HEK293 (cell line): ENCODE results near the gene FOXL2NB.

Experiments used
- CTCF ChIA-PET: fragments of 350-600 bp; formaldehyde crosslinking; extraction: SDS; loops from one replicate; lab custom pipeline; 2021; ENCODE audit warnings: antibody characterized with exemption; lab: Yijun Ruan, JAX
- POLR2A ChIA-PET: fragments of 300-600 bp; formaldehyde crosslinking; extraction: SDS; loops from one replicate; lab custom pipeline; 2020; ENCODE audit warnings: antibody characterized with exemption, inconsistent platforms; lab: Yijun Ruan, JAX
- H3K27ac ChIP-seq: fragments of 200-500 bp; sonication (Bioruptor generic); 2 replicates; pipeline ENCODE4 v1.5.1; 2014; ENCODE audit warnings: low read depth, low read length, control low read depth, inconsistent platforms; ENCODE audit errors: extremely low read depth
- H3K36me3 ChIP-seq, 2 experiments: fragments of 200-500 bp in 1 of 2; sonication (Bioruptor generic) in 1 of 2; 1 replicate in 1 of 2; 2 replicates in 1 of 2; pipeline ENCODE4 v1.5.1; 2014 to 2017; ENCODE audit warnings: inconsistent platforms in 2 of 2, low read length in 2 of 2; ENCODE audit not compliant: control insufficient read depth in 2 of 2, insufficient read depth in 1 of 2
- H3K4me1 ChIP-seq: fragments of 200-500 bp; sonication (Bioruptor generic); 2 replicates; pipeline ENCODE4 v1.5.1; 2014; ENCODE audit warnings: mild to moderate bottlenecking, low read length, inconsistent platforms; ENCODE audit not compliant: control insufficient read depth, insufficient read depth
- H3K4me3 ChIP-seq: 2 replicates; pipeline ENCODE4 v1.5.1; 2011; ENCODE audit warnings: low read depth, mild to moderate bottlenecking, control low read depth, low read length, moderate library complexity
- H3K9me3 ChIP-seq: fragments of 200-500 bp; sonication (Bioruptor generic); 2 replicates; pipeline ENCODE4 v1.5.1; 2014; ENCODE audit warnings: low read depth, low read length, inconsistent platforms; ENCODE audit not compliant: control insufficient read depth, insufficient read depth
- BCL11A ChIP-seq: fragments of 450-650 bp; formaldehyde crosslinking; IDR thresholded peaks from 2 replicates; pipeline ENCODE4 v1.5.1; 2016; ENCODE audit warnings: low read depth, missing biosample characterization, missing genetic modification characterization
- KLF8 ChIP-seq: fragments of 450-650 bp; formaldehyde crosslinking; IDR thresholded peaks from 2 replicates; pipeline ENCODE4 v1.5.1; 2016; ENCODE audit warnings: missing biosample characterization, missing genetic modification characterization
- PRDM10 ChIP-seq: fragments of 450-650 bp; formaldehyde crosslinking; IDR thresholded peaks from 2 replicates; pipeline ENCODE4 v1.5.1; 2016; ENCODE audit warnings: missing biosample characterization, missing genetic modification characterization
- ZBTB44 ChIP-seq: fragments of 450-650 bp; IDR thresholded peaks from 2 replicates; pipeline ENCODE4 v1.5.1; 2018; ENCODE audit warnings: missing biosample characterization, mild to moderate bottlenecking, missing genetic modification characterization
- ZNF398 ChIP-seq: fragments of 450-650 bp; formaldehyde crosslinking; IDR thresholded peaks from 2 replicates; pipeline ENCODE4 v1.5.1; 2017; ENCODE audit warnings: missing biosample characterization, missing genetic modification characterization
- ZNF449 ChIP-seq: fragments of 450-650 bp; formaldehyde crosslinking; IDR thresholded peaks from 2 replicates; pipeline ENCODE4 v1.5.1; 2017; ENCODE audit warnings: missing biosample characterization, mild to moderate bottlenecking, missing genetic modification characterization, moderate library complexity
- ZSCAN4 ChIP-seq: fragments of 450-650 bp; formaldehyde crosslinking; IDR thresholded peaks from 2 replicates; pipeline ENCODE4 v1.5.1; 2017; ENCODE audit warnings: missing biosample characterization, missing genetic modification characterization

FOXL2NB gene

GRCh38 chr3:138933981-138934691 lies 12.9 kb upstream of the FOXL2NB start:
- no peak overlapping the region for H3K4me3 ChIP-seq
- no peak overlapping the region for H3K27ac ChIP-seq
- H3K9me3 ChIP-seq: no peaks in the 10 kb centered on the region
- CTCF ChIA-PET: interaction anchor here (0.6 to 3.3 kb wide), 5 partner anchors 10 to 369 kb away, joined by 3 to 23 read pairs (median 13); no protein-coding TSS in a partner anchor
- no peaks in the 10 kb centered on the region for H3K36me3 ChIP-seq
- no peaks in the 10 kb centered on the region for H3K4me1 ChIP-seq
- POLR2A ChIA-PET: no interaction called here
- TF ChIP-seq ZNF449 (peak; percentile 56; the same call in 1 of the 2 replicates), ZSCAN4 (tag by site-specific recombination) (0 out of 2 replicates have a peak, but pooled peaks have one; percentile 11), KLF8 (tag by site-specific recombination) (no peak)
- TF ChIP-seq, all 188 proteins: peak for 2

GRCh38 chr3:138935505-138935862 lies 11.5 kb upstream of the FOXL2NB start:
- Histone ChIP-seq H3K36me3 (no peaks in the 10 kb centered on the region), H3K27ac (no peak overlapping the region)
- CTCF ChIA-PET: interaction anchor here (0.6 to 2.0 kb wide), 22 partner anchors 12 to 896 kb away, joined by 3 to 30 read pairs (median 4); partner anchors contain the start of genes ESYT3, FOXL2 and FOXL2NB
- TF ChIP-seq ZBTB44 (tag by site-specific recombination): no peak
- TF ChIP-seq BCL11A (tag by site-specific recombination): no peak
- no peak for TF ChIP-seq ZNF398 (tag by site-specific recombination)
- peak; percentile 78 for TF ChIP-seq PRDM10 (tag by site-specific recombination)
- TF ChIP-seq, all 188 proteins: peak for 1
- H3K4me3 ChIP-seq: no peak overlapping the region; the same call in 1 of the 2 replicates
- no peaks in the 10 kb centered on the region for H3K9me3 ChIP-seq
- H3K4me1 ChIP-seq: no peaks in the 10 kb centered on the region
- POLR2A ChIA-PET: interaction anchor here (1.2 to 2.0 kb wide), 3 partner anchors 12 to 341 kb away, joined by 3 to 15 read pairs (median 10); partner anchors contain the start of gene CEP70
